HG03196 (cell line): ENCODE data around the gene ADCY1.

Experiments
- ATAC-seq: cut with Tn5 transposase; IDR thresholded peaks from one replicate; pipeline ENCODE4 v1.9.1; 2021; ENCODE audit not compliant: unreplicated experiment

The ADCY1 gene

GRCh38 chr7:45649560-45650346 is 75.6 kb downstream of the ADCY1 start:
- no peak for ATAC-seq

DNA sequence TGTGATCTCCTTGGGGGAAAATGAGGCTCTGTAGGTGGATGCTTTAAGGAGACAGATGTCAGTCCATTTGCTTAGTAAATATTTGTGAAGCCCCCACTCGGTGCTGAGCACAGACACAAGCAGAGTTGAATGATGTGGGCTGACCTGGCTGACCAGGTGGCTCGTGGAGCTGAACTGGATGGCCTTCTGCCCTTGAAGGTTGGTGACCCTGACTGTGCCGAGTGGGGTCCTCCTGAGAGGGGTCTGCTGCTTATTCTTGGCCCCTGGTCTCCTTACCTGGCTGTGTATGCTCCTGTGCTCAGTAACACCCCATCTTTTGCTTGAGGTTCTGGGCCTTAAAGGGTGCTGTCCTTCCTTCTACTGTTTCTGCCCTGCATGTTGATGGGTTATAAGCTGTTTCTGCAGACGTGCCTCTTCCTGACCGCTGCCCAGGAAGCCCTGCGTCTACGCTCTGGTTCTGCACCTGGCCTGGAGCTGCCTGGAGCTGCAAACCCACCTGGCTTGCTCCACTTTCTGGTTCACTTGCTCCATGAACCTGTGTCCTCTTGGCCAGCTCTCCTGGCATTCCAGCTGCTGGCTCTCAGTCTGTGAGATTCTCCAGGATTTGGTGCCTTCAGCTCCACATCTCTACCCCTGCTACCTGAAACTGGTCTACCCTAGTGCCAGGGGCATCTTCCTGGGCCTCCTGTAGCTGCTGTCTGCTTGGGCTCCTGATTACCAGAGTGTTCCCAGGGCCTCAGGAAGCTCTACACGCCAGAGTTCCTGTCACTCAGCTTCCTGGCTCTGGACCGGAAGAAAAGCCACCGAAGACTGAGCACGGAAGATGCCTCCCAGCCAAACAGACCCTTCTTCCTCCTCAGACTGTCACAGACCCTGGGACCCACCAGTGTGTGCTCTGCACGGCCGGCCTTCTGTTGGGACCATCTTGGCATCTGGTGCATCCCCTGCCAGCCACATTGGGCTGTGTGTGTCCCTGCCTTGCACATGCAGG is 76.5 kb downstream of the ADCY1 start:
- ATAC-seq: no peak

GRCh38 chr7:45651540-45651939 is 77.4 kb downstream of the ADCY1 start:
- no peak for ATAC-seq

DNA sequence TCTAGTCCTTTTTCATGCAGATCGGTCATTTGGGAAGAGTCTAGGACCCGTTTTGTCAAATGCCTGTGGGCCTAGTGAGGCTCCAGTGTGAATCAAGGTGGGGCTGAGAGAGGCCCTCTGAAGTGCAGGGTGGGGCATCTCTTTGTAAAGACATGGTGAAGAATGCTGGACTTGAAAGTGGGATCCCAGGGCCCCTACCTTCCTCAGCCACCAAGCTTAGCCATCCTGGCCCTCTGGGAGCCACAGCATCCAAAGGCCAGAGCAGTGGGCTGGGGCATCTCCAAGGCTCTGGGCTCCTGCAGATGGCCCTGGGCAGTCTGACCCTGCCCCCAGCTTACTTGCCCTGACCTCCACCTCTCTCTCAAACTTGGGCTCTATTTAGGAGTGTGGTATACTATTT is 78.5 kb downstream of the ADCY1 start:
- ATAC-seq: no peak

- ATAC-seq: no peak
Measured at GRCh38 chr7:45653209-45653907, 79.2 kb downstream of the ADCY1 start.

DNA sequence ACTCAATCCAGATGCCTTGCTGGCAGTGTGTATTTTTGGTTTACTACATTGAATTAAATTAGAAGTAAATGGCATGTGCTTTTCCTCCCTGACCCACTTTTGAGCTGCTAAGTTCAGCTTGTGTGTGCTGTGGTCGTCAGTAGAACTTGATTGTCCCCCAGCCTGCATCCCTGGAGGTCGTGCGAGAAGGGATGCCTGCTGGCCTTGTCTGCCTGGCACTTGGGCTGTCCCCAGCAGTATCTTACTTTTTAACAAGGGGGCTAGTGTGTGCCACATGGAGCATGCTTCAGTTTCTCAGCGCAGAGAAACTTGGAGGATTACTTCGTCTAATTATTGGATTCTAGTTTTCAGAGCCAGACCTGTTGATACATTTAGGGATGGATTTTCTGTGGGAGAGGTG is 80.2 kb downstream of the ADCY1 start:
- no peak for ATAC-seq

DNA sequence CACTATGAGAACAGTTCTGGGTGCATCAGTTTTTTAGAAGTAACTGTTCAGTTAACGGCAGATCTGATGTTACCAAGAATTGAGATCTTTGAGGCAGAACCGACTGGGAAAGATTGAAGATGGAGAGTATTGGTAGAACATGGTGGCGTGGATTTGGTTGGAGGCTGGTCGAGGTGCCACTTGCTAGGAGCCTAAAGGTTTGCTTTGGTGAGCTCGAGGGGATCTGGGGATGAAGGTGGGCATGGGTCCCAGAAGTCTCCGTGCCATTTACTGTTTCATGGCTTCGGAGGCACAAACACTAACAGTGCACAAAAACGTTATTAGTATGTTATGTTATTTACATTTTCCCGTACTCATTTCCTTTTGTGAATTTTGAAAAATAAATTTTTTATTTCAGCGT is 81.4 kb downstream of the ADCY1 start:
- no peak for ATAC-seq

DNA sequence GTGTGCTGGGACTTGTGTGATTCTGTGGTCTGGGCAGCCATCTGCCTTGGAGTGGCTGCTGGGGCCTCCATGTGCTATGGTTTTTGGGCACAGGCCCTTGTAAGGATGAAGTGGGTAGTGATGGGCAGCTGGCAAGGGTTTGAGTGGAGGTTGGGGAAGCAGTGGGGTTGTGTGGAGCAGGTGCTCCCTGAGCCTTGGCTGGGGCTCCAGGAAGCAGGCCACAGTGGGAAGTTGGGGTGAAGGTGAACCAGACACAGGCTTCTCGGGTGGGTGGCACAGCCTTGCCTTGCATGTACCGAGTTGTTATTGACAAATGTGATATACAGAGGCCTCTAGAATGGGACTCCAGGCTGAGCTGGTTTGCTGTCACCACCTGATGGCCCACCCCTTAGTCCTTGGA is 82.3 kb downstream of the ADCY1 start:
- ATAC-seq: no peak

- no peak for ATAC-seq
Measured at GRCh38 chr7:45657136-45657889, 83.1 kb downstream of the ADCY1 start.

- ATAC-seq: no peak
Measured at GRCh38 chr7:45657890-45658715, 83.9 kb downstream of the ADCY1 start.

- ATAC-seq: no peak
Measured at GRCh38 chr7:45658716-45659495, 84.7 kb downstream of the ADCY1 start.

DNA sequence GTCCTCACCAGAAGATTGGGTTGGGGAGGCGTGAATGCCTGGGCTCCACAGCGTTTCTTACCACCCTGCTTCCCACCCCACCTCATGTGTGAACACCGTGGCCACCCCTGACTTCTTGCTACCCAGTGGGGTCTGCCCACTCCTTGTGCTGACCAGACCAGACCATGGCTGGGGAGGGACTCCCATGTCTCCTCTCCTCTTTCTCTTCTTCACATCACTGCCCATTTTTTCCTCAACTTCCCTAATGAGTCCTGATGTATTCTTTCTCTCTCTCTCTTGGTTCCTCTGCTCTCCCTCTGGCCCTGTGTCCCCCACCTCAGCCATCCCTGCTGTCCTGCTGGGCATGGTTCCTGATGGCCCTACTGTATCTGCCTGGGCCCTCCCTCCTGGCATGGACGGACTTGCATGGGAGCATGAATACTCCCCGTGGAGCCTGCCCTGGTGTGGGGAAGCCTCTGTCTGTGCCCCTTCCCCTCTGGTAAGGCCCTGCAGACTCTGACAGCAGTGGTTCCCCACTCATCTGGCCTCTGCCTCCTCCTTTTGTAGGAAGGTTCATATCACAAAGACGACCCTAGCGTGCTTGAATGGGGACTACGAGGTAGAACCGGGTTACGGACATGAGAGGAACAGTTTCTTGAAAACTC is 85.5 kb downstream of the ADCY1 start:
- no peak for ATAC-seq

GRCh38 chr7:45660201-45660900 is 86.2 kb downstream of the ADCY1 start:
- no peak for ATAC-seq

DNA sequence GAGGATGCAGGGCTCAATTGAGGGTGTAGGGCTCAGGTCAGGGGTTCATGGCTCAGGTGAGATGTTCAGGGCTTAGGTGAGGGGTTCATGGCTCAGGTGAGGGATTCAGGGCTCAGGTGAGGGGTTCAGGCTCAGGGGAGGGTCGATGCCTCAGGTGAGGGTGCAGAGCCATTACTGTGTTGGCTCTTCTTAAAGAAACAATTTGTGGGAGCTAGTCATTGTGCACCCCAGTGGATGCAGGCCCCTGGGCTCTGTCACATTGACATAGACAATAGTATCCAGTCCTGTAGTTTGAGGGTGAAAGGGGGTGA is 86.7 kb downstream of the ADCY1 start:
- no peak for ATAC-seq

DNA sequence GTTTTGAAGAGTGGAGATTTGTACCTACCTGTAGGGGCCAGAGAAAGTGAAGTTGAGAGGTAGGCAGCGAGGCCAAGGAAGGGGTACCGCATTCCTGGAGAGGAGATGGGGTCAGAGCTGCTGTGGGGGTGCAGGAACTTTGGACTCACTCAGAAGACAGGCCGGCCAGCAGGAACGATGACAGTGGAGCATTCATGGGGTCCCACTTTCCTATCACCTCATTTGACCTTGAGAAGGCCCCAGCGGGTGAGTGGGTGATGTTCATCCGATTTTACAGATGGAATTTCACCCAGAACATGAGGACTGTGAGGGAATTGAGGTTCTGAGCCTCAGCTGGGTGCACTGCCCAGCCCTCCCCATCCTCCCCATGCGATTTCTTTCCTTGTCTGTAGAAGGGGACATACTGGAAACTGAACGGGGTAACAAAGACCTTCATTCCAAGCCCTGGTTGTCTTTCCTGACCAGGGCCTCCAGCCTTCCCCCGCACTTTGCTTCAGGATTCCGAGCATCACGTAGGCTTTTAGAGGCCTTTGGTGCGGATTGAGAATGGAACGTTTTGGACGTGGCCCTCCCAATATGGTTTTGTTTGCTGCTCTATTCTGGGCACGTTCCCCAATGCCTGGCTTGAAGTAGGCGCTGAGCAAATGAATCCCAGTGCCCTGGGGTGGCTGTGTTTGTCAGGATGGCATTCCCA is 87.3 kb downstream of the ADCY1 start:
- no peak for ATAC-seq

DNA sequence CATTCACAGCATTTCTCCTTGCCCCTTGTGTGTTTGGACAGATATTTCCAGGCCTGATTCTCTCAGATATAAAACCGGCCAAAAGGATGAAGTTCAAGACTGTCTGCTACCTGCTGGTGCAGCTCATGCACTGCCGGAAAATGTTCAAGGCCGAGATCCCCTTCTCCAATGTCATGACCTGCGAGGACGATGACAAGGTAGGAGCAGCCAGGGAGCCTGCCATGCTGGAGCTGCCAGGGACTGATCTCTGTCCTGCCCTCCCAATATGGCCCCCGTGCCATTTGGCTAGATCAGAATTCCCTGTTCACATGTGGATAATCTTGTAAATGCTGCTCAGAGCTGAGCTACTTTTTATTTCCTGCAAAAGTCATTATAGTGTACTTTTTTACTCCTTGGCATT is 87.8 kb downstream of the ADCY1 start:
- ATAC-seq: no peak

- ATAC-seq: no peak
Measured at GRCh38 chr7:45662540-45663166, 88.5 kb downstream of the ADCY1 start.
